Gastrocnemius medialis (tissue), 4 donors: ENCODE results near the gene NXNL2. TPM values are rescaled to one million over a fixed set of nuclear protein-coding genes. Genes with fewer than 3 reads are reported as not detected.

Source experiments
- ATAC-seq, 2 donors: fragments of 150-250 bp; one replicate each; pipeline ENCODE4 v1.9.1; 2016
- DNase-seq, 2 donors: peaks; one replicate each; pipeline ENCODE4 v3.0.0-alpha.2; 2019
- H3K27ac ChIP-seq, 4 donors: fragments of 200-600 bp; sonication (generic); 1 replicate in 1 of 4; 2 replicates in 3 of 4; pipeline ENCODE4 v1.5.1; 2016 to 2018; ENCODE audit warnings: mild to moderate bottlenecking in 2 of 4, moderate library complexity in 1 of 4
- H3K27me3 ChIP-seq, 3 donors: fragments of 200-600 bp; sonication (generic) in 2 of 3; 1 replicate in 1 of 3; 2 replicates in 2 of 3; pipeline versions ENCODE4 v1.5.1 to v1.6.0; 2016 to 2019; ENCODE audit warnings: mild to moderate bottlenecking in 1 of 3, moderate library complexity in 1 of 3
- H3K36me3 ChIP-seq, 2 donors: fragments of 200-600 bp; sonication (generic) in 1 of 2; one replicate each; pipeline ENCODE4 v1.5.1; 2017 to 2018
- H3K4me1 ChIP-seq, 2 donors: fragments of 200-600 bp; sonication (generic) in 1 of 2; one replicate each; pipeline ENCODE4 v1.5.1; 2016 to 2017; ENCODE audit warnings: mild to moderate bottlenecking in 2 of 2
- H3K4me3 ChIP-seq, 4 donors: fragments of 200-600 bp; sonication (generic) in 3 of 4; 1 replicate in 1 of 4; 2 replicates in 3 of 4; pipeline ENCODE4 v1.5.1; 2016 to 2019; ENCODE audit warnings: mild to moderate bottlenecking in 2 of 4
- H3K9me3 ChIP-seq, 3 donors: fragments of 200-600 bp; sonication (generic) in 2 of 3; 1 replicate in 1 of 3; 2 replicates in 2 of 3; pipeline ENCODE4 v1.5.1; 2016 to 2019
- CTCF ChIP-seq, 5 experiments: fragments of 450-650 bp in 3 of 5; fragments of 200-600 bp in 2 of 5; sonication (generic) in 2 of 5; IDR thresholded peaks in 4 of 5; conservative IDR thresholded peaks in 1 of 5; 1 replicate in 4 of 5; 2 replicates in 1 of 5; pipeline ENCODE4 v1.5.1; 2016 to 2019; ENCODE audit warnings: antibody characterized with exemption in 5 of 5, mild to moderate bottlenecking in 3 of 5, moderate library complexity in 3 of 5
- POLR2A ChIP-seq, 2 donors: fragments of 450-650 bp; IDR thresholded peaks; one replicate each; pipeline ENCODE4 v1.6.1; 2017; ENCODE audit warnings: antibody characterized with exemption in 2 of 2, mild to moderate bottlenecking in 2 of 2, moderate library complexity in 2 of 2
- in situ Hi-C, 4 donors: fragments of 200-750 bp; cut with MboI; loops; one replicate each; pipeline versions ENCODE4 v1.15.0 to v1.8.0; 2017; ENCODE audit warnings: low sequenced_read_pairs in 4 of 4
- intact Hi-C: fragments of 100-400 bp; cut with DNase I; formaldehyde crosslinking; loops from one replicate; pipeline ENCODE4 v1.15.1; 2023; ENCODE audit warnings: low total_unique reads
- total RNA-seq, 4 donors: library from RNA; depleted of rRNA; stranded (reverse); fragments of >200 nt; gene quantifications; one replicate each; pipeline versions ENCODE4 v1.1.0 to v1.2.3, GENCODE V29; 2016

NXNL2 gene
- total RNA-seq, 4 donors from 2014 or later, result not detected

- DNase-seq (no peak), ATAC-seq (no peak)
- in situ Hi-C loops, result loop anchor here in 1 of 4 donors (25.0 kb wide), 1 partner anchor 716 kb away; no protein-coding TSS in a partner anchor
- intact Hi-C loops, result no loop called here
- H3K4me3 ChIP-seq, result no peak overlapping the region
- no peaks in the 10 kb centered on the region for H3K27me3 ChIP-seq
- no peaks in the 10 kb centered on the region for H3K4me1 ChIP-seq
- no peak overlapping the region for H3K27ac ChIP-seq
- H3K36me3 ChIP-seq, result no peaks in the 10 kb centered on the region
- TF ChIP-seq POLR2A (IDR thresholded peaks at IDR 0.05) (no peak), CTCF (IDR thresholded peaks at IDR 0.05 in 4 of 5, conservative IDR thresholded peaks at IDR 0.05 in 1 of 5) (no peak)
- H3K9me3 ChIP-seq, result no peaks in the 10 kb centered on the region
Measured at GRCh38 chr9:88571419-88571818, 36.4 kb downstream of the NXNL2 start.

GRCh38 chr9:88572684-88573083 lies 37.7 kb downstream of the NXNL2 start:
- ATAC-seq (no peak), DNase-seq (no peak)
- no peaks in the 10 kb centered on the region for H3K9me3 ChIP-seq
- H3K27ac ChIP-seq, result no peak overlapping the region
- in situ Hi-C loops, result loop anchor here in 1 of 4 donors (25.0 kb wide), 1 partner anchor 715 kb away; no protein-coding TSS in a partner anchor
- H3K4me3 ChIP-seq, result no peak overlapping the region
- no peaks in the 10 kb centered on the region for H3K4me1 ChIP-seq
- TF ChIP-seq CTCF (IDR thresholded peaks at IDR 0.05 in 4 of 5, conservative IDR thresholded peaks at IDR 0.05 in 1 of 5), result no peak
- no peak for TF ChIP-seq POLR2A (IDR thresholded peaks at IDR 0.05)
- no peaks in the 10 kb centered on the region for H3K27me3 ChIP-seq
- no peaks in the 10 kb centered on the region for H3K36me3 ChIP-seq
- intact Hi-C loops, result no loop called here

GRCh38 chr9:88574953-88575352 lies 40.0 kb downstream of the NXNL2 start:
- H3K27me3 ChIP-seq, result no peaks in the 10 kb centered on the region
- H3K36me3 ChIP-seq, result no peaks in the 10 kb centered on the region
- intact Hi-C loops, result loop anchor here (5.0 kb wide), 2 partner anchors 623 to 898 kb away; no protein-coding TSS in a partner anchor
- TF ChIP-seq CTCF (IDR thresholded peaks at IDR 0.05 in 4 of 5, conservative IDR thresholded peaks at IDR 0.05 in 1 of 5) (no peak), POLR2A (IDR thresholded peaks at IDR 0.05) (no peak)
- H3K27ac ChIP-seq, result no peak overlapping the region
- ATAC-seq (no peak), DNase-seq (no peak)
- in situ Hi-C loops, result loop anchor here in 1 of 4 donors (25.0 kb wide), 1 partner anchor 712 kb away; no protein-coding TSS in a partner anchor
- H3K4me3 ChIP-seq, result no peak overlapping the region
- H3K9me3 ChIP-seq, result no peaks in the 10 kb centered on the region
- no peaks in the 10 kb centered on the region for H3K4me1 ChIP-seq

- H3K36me3 ChIP-seq, result no peaks in the 10 kb centered on the region
- H3K27ac ChIP-seq, result no peak overlapping the region
- no peak for ATAC-seq
- intact Hi-C loops (loop anchor here (5.0 kb wide), 2 partner anchors 625 to 900 kb away; no protein-coding TSS in a partner anchor), in situ Hi-C loops (no loop called here)
- H3K4me1 ChIP-seq, result no peaks in the 10 kb centered on the region
- H3K9me3 ChIP-seq, result no peaks in the 10 kb centered on the region
- no peak for TF ChIP-seq CTCF (IDR thresholded peaks at IDR 0.05 in 4 of 5, conservative IDR thresholded peaks at IDR 0.05 in 1 of 5)
- no peak for TF ChIP-seq POLR2A (IDR thresholded peaks at IDR 0.05)
- no peak overlapping the region for H3K4me3 ChIP-seq
- no peak for DNase-seq
- H3K27me3 ChIP-seq, result no peaks in the 10 kb centered on the region
Measured at GRCh38 chr9:88577256-88578120, 42.5 kb downstream of the NXNL2 start.
